HG02870 (cell line): Measurements from ENCODE around the gene GLA.

Experiments used
- ATAC-seq: cut with Tn5 transposase; IDR thresholded peaks from one replicate; pipeline ENCODE4 v1.9.1; 2021; ENCODE audit warnings: mild to moderate bottlenecking, moderate library complexity; ENCODE audit not compliant: unreplicated experiment

Gene GLA

GRCh38 chrX:101407748-101408531, at the start of gene GLA, which contains the start of gene HNRNPH2:
Gene GLA, minus strand, starts transcription at chrX:101407925. Its CDS starts 22 bp downstream, at chrX:101407903.
Gene HNRNPH2, plus strand, starts transcription at chrX:101408222. Its CDS starts 3,767 bp downstream, at chrX:101411989.
- peak; percentile 86 for ATAC-seq

GRCh38 chrX:101452056-101452455, 44.3 kb upstream of the GLA start:
- no peak for ATAC-seq

- ATAC-seq: no peak
Observed at GRCh38 chrX:101450961-101451360, 43.2 kb upstream of the GLA start.

GRCh38 chrX:101450085-101450484, 42.4 kb upstream of the GLA start:
- ATAC-seq: no peak

- no peak for ATAC-seq
Observed at GRCh38 chrX:101449279-101449678, 41.6 kb upstream of the GLA start.

GRCh38 chrX:101442085-101442484, 34.4 kb upstream of the GLA start:
- no peak for ATAC-seq

GRCh38 chrX:101430457-101431078, 22.8 kb upstream of the GLA start:
- peak; percentile 95 for ATAC-seq

- peak; percentile 74 for ATAC-seq
Observed at GRCh38 chrX:101429934-101430333, 22.2 kb upstream of the GLA start.

- ATAC-seq: no peak
Observed at GRCh38 chrX:101427954-101428353, 20.2 kb upstream of the GLA start.

- ATAC-seq: no peak
Observed at GRCh38 chrX:101419489-101419888, 11.8 kb upstream of the GLA start.

- peak; percentile 33 for ATAC-seq
Observed at GRCh38 chrX:101417981-101418841, 10.5 kb upstream of the GLA start.

- ATAC-seq: no peak
Observed at GRCh38 chrX:101417190-101417589, 9.5 kb upstream of the GLA start.

GRCh38 chrX:101416691-101417090, 9.0 kb upstream of the GLA start:
- no peak for ATAC-seq

- peak; percentile 49 for ATAC-seq
Observed at GRCh38 chrX:101415180-101416145, 7.7 kb upstream of the GLA start.

GRCh38 chrX:101411984-101412383, 4.3 kb upstream of the GLA start:
- ATAC-seq: no peak

GRCh38 chrX:101410461-101410860, 2.7 kb upstream of the GLA start:
- no peak for ATAC-seq

- no peak for ATAC-seq
Observed at GRCh38 chrX:101409043-101409442, 1.3 kb upstream of the GLA start.

- ATAC-seq: peak; percentile 33
Observed at GRCh38 chrX:101408532-101408841, 762 bp upstream of the GLA start.

GRCh38 chrX:101407167-101407747, 468 bp downstream of the GLA start:
- no peak for ATAC-seq

- no peak for ATAC-seq
Observed at GRCh38 chrX:101399825-101400224, 7.9 kb downstream of the GLA start.
